GM12872 (cell line): ENCODE measurements around the gene RFC4.

Experiments
- TF ChIP-seq, protein P1 (sequence below): IDR thresholded peaks from 3 replicates; pipeline ENCODE4 v1.5.1; 2011; ENCODE audit warnings: low read depth, mild to moderate bottlenecking, low read length, moderate library complexity; ENCODE audit not compliant: insufficient read depth

The RFC4 gene

DNA sequence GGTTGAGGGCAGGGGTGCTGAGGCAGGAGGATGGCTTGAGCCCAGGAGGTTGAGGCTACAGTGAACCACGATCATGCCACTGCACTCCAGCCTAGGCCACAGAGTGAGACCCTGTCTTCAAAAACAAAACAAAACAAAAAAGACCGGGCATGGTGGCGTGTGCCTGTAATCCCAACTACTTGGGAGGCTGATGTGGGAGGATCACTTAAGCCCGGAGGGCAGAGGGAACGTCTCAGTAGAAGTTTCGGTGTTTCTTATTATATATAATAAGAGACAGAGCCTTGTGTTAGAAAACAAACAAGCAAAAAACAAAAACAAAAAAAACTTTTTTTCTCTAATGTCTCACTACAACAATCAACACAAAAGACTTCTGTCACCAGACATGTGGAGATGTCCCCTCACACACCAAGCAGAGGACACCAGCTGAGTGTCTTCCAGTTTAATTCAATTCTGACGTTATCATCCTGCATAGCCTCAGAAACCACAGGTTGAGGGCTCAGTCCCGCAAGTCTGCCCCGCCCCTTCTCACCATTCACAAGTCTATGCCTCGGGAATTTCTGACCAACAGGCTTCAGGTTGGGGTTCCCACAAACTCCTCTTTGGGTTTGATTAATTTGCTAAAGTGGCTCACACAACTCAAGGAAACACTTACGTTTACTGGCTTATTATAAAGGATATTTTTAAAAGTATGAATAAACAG lies 46.9 kb downstream of the RFC4 start:
- TF ChIP-seq, protein P1, sequence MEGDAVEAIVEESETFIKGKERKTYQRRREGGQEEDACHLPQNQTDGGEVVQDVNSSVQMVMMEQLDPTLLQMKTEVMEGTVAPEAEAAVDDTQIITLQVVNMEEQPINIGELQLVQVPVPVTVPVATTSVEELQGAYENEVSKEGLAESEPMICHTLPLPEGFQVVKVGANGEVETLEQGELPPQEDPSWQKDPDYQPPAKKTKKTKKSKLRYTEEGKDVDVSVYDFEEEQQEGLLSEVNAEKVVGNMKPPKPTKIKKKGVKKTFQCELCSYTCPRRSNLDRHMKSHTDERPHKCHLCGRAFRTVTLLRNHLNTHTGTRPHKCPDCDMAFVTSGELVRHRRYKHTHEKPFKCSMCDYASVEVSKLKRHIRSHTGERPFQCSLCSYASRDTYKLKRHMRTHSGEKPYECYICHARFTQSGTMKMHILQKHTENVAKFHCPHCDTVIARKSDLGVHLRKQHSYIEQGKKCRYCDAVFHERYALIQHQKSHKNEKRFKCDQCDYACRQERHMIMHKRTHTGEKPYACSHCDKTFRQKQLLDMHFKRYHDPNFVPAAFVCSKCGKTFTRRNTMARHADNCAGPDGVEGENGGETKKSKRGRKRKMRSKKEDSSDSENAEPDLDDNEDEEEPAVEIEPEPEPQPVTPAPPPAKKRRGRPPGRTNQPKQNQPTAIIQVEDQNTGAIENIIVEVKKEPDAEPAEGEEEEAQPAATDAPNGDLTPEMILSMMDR: no peak

DNA sequence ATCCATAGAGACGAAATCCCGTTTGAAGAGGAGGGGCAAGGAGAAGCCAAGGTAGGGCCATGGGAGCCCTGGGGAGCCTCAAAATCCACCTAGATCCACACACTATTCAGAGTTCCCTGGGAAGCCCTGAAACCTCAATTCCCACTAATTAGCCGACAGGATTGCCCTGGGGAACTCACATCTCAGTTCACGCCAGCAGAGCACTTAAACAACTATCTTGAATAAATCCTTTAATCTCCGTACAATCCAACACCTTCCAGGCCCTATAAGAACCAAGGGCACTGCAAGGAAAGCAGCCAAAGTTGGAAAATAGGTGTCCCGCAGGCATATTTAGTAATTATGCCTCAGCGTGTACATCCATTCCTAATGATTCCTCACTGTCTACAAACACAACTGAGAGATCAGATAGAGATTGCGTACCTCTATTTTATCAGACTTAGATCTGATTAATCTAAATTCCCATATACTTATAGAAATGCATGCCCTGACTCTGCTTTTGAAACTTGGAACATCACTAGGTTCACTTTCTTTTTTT lies 48.5 kb downstream of the RFC4 start:
- TF ChIP-seq, protein P1: no peak

DNA sequence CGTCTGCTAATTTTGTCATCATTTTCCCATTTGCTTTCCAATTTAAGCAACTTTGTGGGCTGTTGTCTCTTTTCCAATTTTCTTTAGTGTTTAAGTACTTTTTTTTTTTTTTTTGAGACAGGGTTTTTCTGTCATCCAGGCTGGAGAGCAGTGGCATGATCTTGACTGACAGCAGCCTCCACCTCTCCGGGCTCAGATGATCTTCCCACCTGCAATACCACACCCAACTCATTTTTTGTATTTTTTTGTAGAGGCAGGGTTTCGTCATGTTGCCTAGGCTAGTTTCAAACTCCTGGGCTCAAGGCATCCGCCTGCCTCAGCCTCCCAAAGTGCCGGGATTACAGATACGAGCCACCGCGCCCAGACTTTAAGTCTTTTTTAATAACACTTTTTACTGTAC lies 49.1 kb downstream of the RFC4 start:
- TF ChIP-seq, protein P1: no peak

DNA sequence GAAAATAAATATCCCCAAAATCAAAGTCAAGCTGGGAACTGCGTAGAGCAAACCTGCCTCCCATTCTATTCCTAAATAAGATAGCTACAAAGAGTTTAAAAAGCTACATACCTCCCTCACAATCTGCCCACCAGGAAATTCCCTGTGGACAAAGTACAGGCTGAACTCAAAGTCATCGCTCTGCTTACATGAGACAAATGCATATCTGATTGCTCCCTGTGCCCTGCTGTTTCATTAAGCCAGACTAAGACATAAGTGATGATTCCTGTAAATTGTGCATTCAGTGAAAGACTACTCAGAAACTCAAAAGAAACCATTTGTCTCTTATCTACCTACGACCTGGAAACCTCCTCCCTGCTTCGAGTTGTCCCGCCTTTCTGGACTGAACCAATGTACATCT lies 51.4 kb downstream of the RFC4 start:
- TF ChIP-seq, protein P1: no peak

DNA sequence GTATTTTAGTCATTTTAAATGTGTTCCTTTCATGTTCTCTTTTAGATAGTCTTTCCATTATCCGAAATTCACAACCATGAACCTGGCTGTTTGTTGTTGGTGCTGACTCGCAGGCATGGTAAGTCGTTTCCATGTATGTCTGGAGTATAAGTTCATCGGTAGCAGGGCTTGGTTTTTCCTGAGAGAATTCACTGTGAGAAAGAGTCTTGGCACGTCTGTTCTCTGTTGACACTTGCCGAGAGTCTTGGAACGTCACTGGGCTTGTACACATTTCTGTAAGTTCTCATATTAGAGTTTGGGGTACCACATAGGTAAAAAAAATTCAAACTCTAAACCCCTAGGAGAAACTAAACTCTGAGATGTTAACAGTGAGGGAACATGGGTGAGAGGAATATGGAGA lies 52.3 kb downstream of the RFC4 start:
- TF ChIP-seq, protein P1: no peak

DNA sequence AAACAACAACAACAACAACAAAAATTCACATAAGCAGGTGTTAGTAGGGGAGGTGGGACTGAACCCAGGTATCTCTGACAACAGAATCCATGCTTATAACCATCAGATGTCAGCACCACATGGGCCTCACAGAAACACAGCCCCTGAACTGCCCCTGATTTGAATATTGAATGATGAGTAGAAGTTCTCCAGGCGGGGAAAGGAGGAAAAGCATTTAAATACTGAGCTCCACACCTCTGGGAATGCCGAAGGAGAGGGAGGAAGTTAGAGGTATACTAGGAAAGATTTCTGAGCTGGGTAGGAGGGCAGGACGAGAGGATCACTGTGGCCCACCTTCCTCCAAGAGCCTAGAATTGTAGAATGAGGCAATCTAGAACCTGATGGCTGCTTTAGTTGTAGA lies 54.8 kb downstream of the RFC4 start:
- TF ChIP-seq, protein P1: no peak

DNA sequence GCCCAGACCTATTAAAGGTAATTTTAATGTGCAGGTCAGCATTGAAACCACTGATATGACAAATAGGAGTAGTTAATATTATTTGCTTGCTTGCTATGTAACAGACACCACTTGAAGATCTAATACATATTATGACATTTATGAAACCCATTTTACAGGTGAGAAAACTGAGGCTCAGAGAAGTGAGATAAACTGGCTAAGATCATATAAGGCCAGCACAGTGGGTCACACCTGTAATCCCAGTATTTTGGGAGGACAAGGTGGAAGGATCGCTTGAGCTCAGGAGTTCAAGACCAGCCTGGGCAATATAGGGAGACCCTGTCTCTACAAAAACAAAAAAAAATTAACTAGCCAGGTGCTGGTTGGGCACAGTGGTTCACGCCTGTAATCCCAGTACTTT lies 56.0 kb downstream of the RFC4 start:
- TF ChIP-seq, protein P1: no peak
